ENCODE data around the gene ZBTB43.
A peak's percentile ranks its signal among the peaks of the same experiment; 100 is the strongest.

ZBTB43 gene

GRCh38 chr9:126829035-126829434, 24.2 kb downstream of the ZBTB43 start:
- no peak for DNase-seq (ENCODE audit: low read depth in 2 of 2)

- no peak for DNase-seq (ENCODE audit: low read depth in 2 of 2)
Measured at GRCh38 chr9:126830827-126831226, 26.0 kb downstream of the ZBTB43 start.

- DNase-seq (ENCODE audit: low read depth in 2 of 2), result no peak
Measured at GRCh38 chr9:126832440-126832839, 27.6 kb downstream of the ZBTB43 start.

- no peak for DNase-seq (ENCODE audit: low read depth in 2 of 2)
Measured at GRCh38 chr9:126833020-126833419, 28.2 kb downstream of the ZBTB43 start.

GRCh38 chr9:126833710-126834345, 29.0 kb downstream of the ZBTB43 start:
- no peak for DNase-seq (ENCODE audit: low read depth in 2 of 2)

GRCh38 chr9:126834672-126835071, 29.8 kb downstream of the ZBTB43 start:
- DNase-seq (ENCODE audit: low read depth in 2 of 2), result no peak

- peak; percentile 23 to 29 for DNase-seq (ENCODE audit: low read depth in 2 of 2)
Measured at GRCh38 chr9:126836216-126836615, 31.4 kb downstream of the ZBTB43 start.

GRCh38 chr9:126838055-126838811, 33.4 kb downstream of the ZBTB43 start:
- DNase-seq (ENCODE audit: low read depth in 2 of 2), result no peak

GRCh38 chr9:126838895-126839294, 34.1 kb downstream of the ZBTB43 start:
- DNase-seq (ENCODE audit: low read depth in 2 of 2), result no peak

GRCh38 chr9:126839301-126839700, 34.5 kb downstream of the ZBTB43 start:
- DNase-seq (ENCODE audit: low read depth in 2 of 2), result no peak

GRCh38 chr9:126842220-126842842, 37.5 kb downstream of the ZBTB43 start:
- no peak for DNase-seq (ENCODE audit: low read depth in 2 of 2)

GRCh38 chr9:126842977-126843799, 38.3 kb downstream of the ZBTB43 start:
- no peak for DNase-seq (ENCODE audit: low read depth in 2 of 2)

GRCh38 chr9:126844085-126844484, 39.2 kb downstream of the ZBTB43 start:
- DNase-seq (ENCODE audit: low read depth in 2 of 2), result peak in 1 of 2 experiments; percentile 18

- DNase-seq (ENCODE audit: low read depth in 2 of 2), result no peak
Measured at GRCh38 chr9:126847051-126847450, 42.2 kb downstream of the ZBTB43 start.

- no peak for DNase-seq (ENCODE audit: low read depth in 2 of 2)
Measured at GRCh38 chr9:126849591-126850225, 44.9 kb downstream of the ZBTB43 start.

- DNase-seq (ENCODE audit: low read depth in 2 of 2), result no peak
Measured at GRCh38 chr9:126851286-126851880, 46.5 kb downstream of the ZBTB43 start.

- no peak for DNase-seq (ENCODE audit: low read depth in 2 of 2)
Measured at GRCh38 chr9:126852086-126852688, 47.3 kb downstream of the ZBTB43 start.

- no peak for DNase-seq (ENCODE audit: low read depth in 2 of 2)
Measured at GRCh38 chr9:126853667-126854066, 48.8 kb downstream of the ZBTB43 start.

- DNase-seq (ENCODE audit: low read depth in 2 of 2), result no peak
Measured at GRCh38 chr9:126854734-126855133, 49.9 kb downstream of the ZBTB43 start.

GRCh38 chr9:126856326-126856877, 51.6 kb downstream of the ZBTB43 start:
- no peak for DNase-seq (ENCODE audit: low read depth in 2 of 2)
